ENCODE data around the gene LRRC28.

Gene LRRC28

DNA sequence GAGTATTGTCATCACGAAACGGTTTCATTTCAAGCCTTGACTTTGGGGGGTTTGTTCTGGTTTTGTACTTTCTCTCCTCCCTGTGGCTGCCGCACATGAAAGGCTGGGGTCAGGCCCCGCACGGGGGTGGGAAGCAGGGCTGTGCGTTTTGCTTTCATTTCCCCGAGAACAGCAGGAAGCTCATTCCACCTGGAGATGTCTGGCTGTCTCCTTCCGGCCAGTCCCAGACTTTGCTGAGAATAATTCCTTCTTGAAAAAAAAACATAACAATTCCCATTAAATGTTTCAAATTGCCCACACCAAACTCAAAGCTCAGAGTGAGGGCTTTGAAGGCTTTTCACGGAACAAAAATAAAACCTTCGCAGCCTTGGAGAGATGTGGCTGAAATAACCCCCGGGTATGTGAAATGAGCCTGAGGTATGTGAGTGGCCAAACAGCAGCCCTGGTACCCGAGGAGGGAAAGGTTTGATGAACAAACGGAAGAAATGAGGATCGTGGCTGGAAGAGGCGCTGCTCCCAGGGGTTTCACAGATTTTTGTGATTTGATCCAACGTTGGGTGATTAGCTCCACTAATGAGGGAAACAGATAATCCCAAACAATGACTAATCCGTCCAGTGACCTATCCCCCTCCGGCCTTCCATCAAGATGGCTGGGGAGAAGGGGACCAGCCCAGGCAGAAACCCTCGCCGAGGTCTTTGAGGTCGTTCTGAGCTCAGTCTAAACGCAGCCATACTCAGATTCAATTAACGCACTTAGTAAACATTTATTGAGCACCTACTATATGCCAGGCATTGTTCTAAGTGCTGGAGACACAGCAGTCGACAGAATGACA is 187.6 kb downstream of the LRRC28 start:
- DNase-seq, result no peak

DNA sequence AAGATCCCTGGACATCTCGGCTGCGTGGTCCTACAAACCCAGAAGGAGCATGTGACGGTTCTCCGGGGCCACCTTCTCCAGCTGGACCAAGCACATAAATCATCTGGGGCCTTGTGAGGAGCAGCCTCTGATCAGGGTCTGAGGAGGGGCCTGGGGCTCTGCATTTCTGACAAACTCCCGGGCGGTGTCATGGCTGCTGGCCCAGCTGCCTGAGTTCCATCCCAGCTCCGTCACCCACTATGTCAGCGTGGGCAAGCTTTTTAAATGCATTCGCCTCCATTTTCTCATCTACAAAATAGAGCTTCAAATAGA is 188.2 kb downstream of the LRRC28 start:
- DNase-seq, result no peak

DNA sequence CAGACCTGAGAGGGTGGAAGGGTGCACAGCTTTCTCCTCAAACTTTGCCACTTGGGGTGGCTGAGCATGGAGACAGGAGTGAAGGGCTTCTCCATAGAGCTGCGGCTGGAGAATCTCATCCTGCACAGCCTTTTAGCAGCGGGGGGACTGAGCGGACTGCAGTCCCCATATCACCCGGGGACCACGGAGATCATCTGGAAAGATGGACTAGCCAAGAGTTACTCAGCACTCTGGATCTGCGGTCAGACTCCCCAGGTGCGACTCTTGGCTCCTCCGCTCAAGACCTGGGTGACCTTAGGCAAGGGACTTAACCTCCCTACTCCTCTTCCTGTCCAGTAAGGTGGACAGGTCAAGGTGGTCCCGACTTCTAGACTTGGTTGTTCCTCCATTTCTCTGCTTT is 188.7 kb downstream of the LRRC28 start:
- DNase-seq, result no peak
